EH (cell line): ENCODE data around the gene SMPDL3B.

Experiments
- DNase-seq: peaks from one replicate; pipeline ENCODE4 v3.0.0-alpha.2; 2015; ENCODE audit warnings: low read depth

Gene SMPDL3B

GRCh38 chr1:27934818-27935549, at the start of gene SMPDL3B:
Gene SMPDL3B, plus strand, starts transcription at chr1:27935000. Its CDS starts 184 bp downstream, at chr1:27935184.
- DNase-seq: peak; percentile 29

GRCh38 chr1:27885114-27885528, 49.7 kb upstream of the SMPDL3B start:
- no peak for DNase-seq

- no peak for DNase-seq
These were observed 49.0 kb upstream of the SMPDL3B start for GRCh38 chr1:27885621-27886352.

GRCh38 chr1:27886353-27886679, 48.5 kb upstream of the SMPDL3B start:
- DNase-seq: no peak

- DNase-seq: no peak
These were observed 48.1 kb upstream of the SMPDL3B start for GRCh38 chr1:27886744-27887143.

- DNase-seq: no peak
These were observed 47.4 kb upstream of the SMPDL3B start for GRCh38 chr1:27887215-27888021.

GRCh38 chr1:27889506-27889905, 45.3 kb upstream of the SMPDL3B start:
- no peak for DNase-seq

GRCh38 chr1:27891196-27891889, 43.5 kb upstream of the SMPDL3B start:
- DNase-seq: no peak

GRCh38 chr1:27894521-27894920, 40.3 kb upstream of the SMPDL3B start:
- DNase-seq: no peak

GRCh38 chr1:27906759-27907158, 28.0 kb upstream of the SMPDL3B start:
- no peak for DNase-seq

GRCh38 chr1:27912429-27912828, 22.4 kb upstream of the SMPDL3B start:
- DNase-seq: no peak

- no peak for DNase-seq
These were observed 19.7 kb upstream of the SMPDL3B start for GRCh38 chr1:27915082-27915575.

- DNase-seq: no peak
These were observed 12.5 kb upstream of the SMPDL3B start for GRCh38 chr1:27922272-27922671.

- DNase-seq: no peak
These were observed 6.4 kb upstream of the SMPDL3B start for GRCh38 chr1:27928216-27928954.

- no peak for DNase-seq
These were observed 3.6 kb upstream of the SMPDL3B start for GRCh38 chr1:27931184-27931583.

- peak; percentile 8 for DNase-seq
These were observed 3.0 kb upstream of the SMPDL3B start for GRCh38 chr1:27931759-27932158.

GRCh38 chr1:27935721-27936120, 921 bp downstream of the SMPDL3B start:
- no peak for DNase-seq

GRCh38 chr1:27936370-27936769, 1.6 kb downstream of the SMPDL3B start:
- DNase-seq: no peak

GRCh38 chr1:27937524-27937836, 2.7 kb downstream of the SMPDL3B start:
- no peak for DNase-seq

GRCh38 chr1:27938488-27938887, 3.7 kb downstream of the SMPDL3B start:
- no peak for DNase-seq

- DNase-seq: peak; percentile 50
These were observed 5.5 kb downstream of the SMPDL3B start for GRCh38 chr1:27940297-27940696.
